Muscle layer of duodenum (tissue), 2 donors: Measurements from ENCODE around the gene CR1.
"Not testable (repeated sequence)": the region's sequence is repeated elsewhere in the genome, so short reads cannot be mapped to it uniquely, and the experiment has no call there.

Experiments
- H3K27ac ChIP-seq: one replicate; pipeline ENCODE4 v1.7.0; 2013; ENCODE audit warnings: mild to moderate bottlenecking, low read length
- H3K27me3 ChIP-seq: one replicate; pipeline ENCODE4 v1.7.0; 2013; ENCODE audit warnings: low read depth, mild to moderate bottlenecking, control low read depth, low read length
- H3K36me3 ChIP-seq, 2 donors: one replicate each; pipeline ENCODE4 v1.7.0; 2013; ENCODE audit warnings: low read length in 2 of 2, control low read depth in 1 of 2, mild to moderate bottlenecking in 1 of 2; ENCODE audit not compliant: insufficient read depth in 2 of 2, control insufficient read depth in 1 of 2
- H3K4me1 ChIP-seq, 2 donors: one replicate each; pipeline ENCODE4 v1.7.0; 2013; ENCODE audit warnings: low read length in 2 of 2, mild to moderate bottlenecking in 2 of 2, control low read depth in 1 of 2, moderate library complexity in 1 of 2; ENCODE audit not compliant: insufficient read depth in 2 of 2, control insufficient read depth in 1 of 2
- H3K4me3 ChIP-seq, 2 donors: one replicate each; pipeline ENCODE4 v1.7.0; 2013; ENCODE audit warnings: low read length in 2 of 2, low read depth in 1 of 2, mild to moderate bottlenecking in 1 of 2
- H3K9me3 ChIP-seq, 2 donors: one replicate each; pipeline ENCODE4 v1.7.0; 2013; ENCODE audit warnings: low read length in 2 of 2, control low read depth in 1 of 2, mild to moderate bottlenecking in 1 of 2; ENCODE audit not compliant: control insufficient read depth in 1 of 2
- donor health status: healthy.

CR1 gene

DNA sequence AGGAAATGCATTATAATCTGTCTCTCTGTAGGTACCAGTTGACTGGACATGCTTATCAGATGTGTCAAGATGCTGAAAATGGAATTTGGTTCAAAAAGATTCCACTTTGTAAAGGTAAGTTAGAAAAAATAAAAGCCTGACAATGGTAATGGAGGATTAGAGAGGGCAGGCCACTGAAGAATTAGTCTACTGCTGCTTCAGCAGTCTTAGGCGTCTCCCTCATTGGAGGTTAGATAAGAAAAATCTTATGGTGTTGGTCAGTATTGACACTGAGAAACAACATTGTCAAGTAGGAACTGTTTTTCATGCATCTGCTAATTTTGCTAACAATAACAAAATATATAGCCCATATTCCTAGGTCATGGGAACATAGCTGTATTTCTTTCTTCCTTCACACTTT lies 21.7 kb upstream of the CR1 start:
- H3K4me1 ChIP-seq: no peaks in the 10 kb centered on the region
- no peaks in the 10 kb centered on the region for H3K27me3 ChIP-seq
- no peak overlapping the region for H3K27ac ChIP-seq
- no peak overlapping the region for H3K4me3 ChIP-seq
- no peaks in the 10 kb centered on the region for H3K36me3 ChIP-seq
- H3K9me3 ChIP-seq: no peaks in the 10 kb centered on the region

- no peak overlapping the region for H3K4me3 ChIP-seq
- no peaks in the 10 kb centered on the region for H3K9me3 ChIP-seq
- H3K36me3 ChIP-seq: no peaks in the 10 kb centered on the region
- H3K27me3 ChIP-seq: no peaks in the 10 kb centered on the region
- H3K27ac ChIP-seq: no peak overlapping the region
- H3K4me1 ChIP-seq: no peaks in the 10 kb centered on the region
Observed at GRCh38 chr1:207486198-207486597, 9.8 kb upstream of the CR1 start.

- H3K9me3 ChIP-seq: no peaks in the 10 kb centered on the region
- no peak overlapping the region for H3K4me3 ChIP-seq
- H3K27me3 ChIP-seq: no peaks in the 10 kb centered on the region
- H3K4me1 ChIP-seq: no peaks in the 10 kb centered on the region
- no peak overlapping the region for H3K27ac ChIP-seq
- no peaks in the 10 kb centered on the region for H3K36me3 ChIP-seq
Observed at GRCh38 chr1:207487636-207488035, 8.3 kb upstream of the CR1 start.

DNA sequence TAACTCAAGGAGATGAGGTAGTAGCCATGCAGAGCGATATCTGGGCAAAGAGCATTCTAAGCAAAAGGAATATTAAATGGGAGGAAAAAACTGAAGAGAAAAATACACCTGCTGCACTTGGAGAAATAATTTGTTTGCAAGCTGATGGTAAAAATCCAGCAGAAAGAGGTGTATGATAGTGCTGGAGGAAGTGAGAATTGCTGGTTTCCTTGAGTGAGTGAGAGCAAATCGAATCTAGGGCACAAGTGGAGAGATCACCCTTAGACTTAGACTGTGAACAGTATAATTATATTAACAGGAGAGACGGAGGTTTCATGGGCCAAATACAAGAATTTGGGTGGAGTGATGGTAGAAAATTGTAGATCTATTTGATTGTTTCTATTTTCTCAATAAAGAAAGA lies 2.7 kb upstream of the CR1 start:
- Histone ChIP-seq H3K27me3 (peaks cover 8% of the 10 kb centered on the region), H3K9me3 (no peaks in the 10 kb centered on the region), H3K27ac (no peak overlapping the region), H3K36me3 (no peaks in the 10 kb centered on the region), H3K4me1 (peaks cover 0 to 12% of the 10 kb centered on the region in 2 donors), H3K4me3 (no peak overlapping the region)

- Histone ChIP-seq H3K4me3 (no peak overlapping the region), H3K4me1 (peaks cover 0 to 12% of the 10 kb centered on the region in 2 donors), H3K27me3 (peaks cover 8% of the 10 kb centered on the region), H3K36me3 (no peaks in the 10 kb centered on the region), H3K9me3 (no peaks in the 10 kb centered on the region), H3K27ac (no peak overlapping the region)
Observed at GRCh38 chr1:207494171-207494570, 1.8 kb upstream of the CR1 start.

GRCh38 chr1:207495281-207495680 lies 676 bp upstream of the CR1 start:
- Histone ChIP-seq H3K4me3 (peak overlapping the region; percentile 46 to 61), H3K4me1 (peaks cover 0 to 12% of the 10 kb centered on the region in 2 donors)
- not testable (repeated sequence) for H3K27ac ChIP-seq, H3K27me3 ChIP-seq, H3K9me3 ChIP-seq, H3K36me3 ChIP-seq

- H3K9me3 ChIP-seq: no peaks in the 10 kb centered on the region
- H3K4me1 ChIP-seq: peaks cover 0 to 12% of the 10 kb centered on the region in 2 donors
- H3K4me3 ChIP-seq: no peak overlapping the region
- peaks cover 8% of the 10 kb centered on the region for H3K27me3 ChIP-seq
- no peak overlapping the region for H3K27ac ChIP-seq
- H3K36me3 ChIP-seq: no peaks in the 10 kb centered on the region
Observed at GRCh38 chr1:207497941-207498340, 2.0 kb downstream of the CR1 start.

GRCh38 chr1:207499573-207499972 lies 3.6 kb downstream of the CR1 start:
- H3K36me3 ChIP-seq: no peaks in the 10 kb centered on the region
- H3K27me3 ChIP-seq: peaks cover 8% of the 10 kb centered on the region
- no peak overlapping the region for H3K27ac ChIP-seq
- no peaks in the 10 kb centered on the region for H3K9me3 ChIP-seq
- peaks cover 0 to 12% of the 10 kb centered on the region in 2 donors for H3K4me1 ChIP-seq
- no peak overlapping the region for H3K4me3 ChIP-seq

DNA sequence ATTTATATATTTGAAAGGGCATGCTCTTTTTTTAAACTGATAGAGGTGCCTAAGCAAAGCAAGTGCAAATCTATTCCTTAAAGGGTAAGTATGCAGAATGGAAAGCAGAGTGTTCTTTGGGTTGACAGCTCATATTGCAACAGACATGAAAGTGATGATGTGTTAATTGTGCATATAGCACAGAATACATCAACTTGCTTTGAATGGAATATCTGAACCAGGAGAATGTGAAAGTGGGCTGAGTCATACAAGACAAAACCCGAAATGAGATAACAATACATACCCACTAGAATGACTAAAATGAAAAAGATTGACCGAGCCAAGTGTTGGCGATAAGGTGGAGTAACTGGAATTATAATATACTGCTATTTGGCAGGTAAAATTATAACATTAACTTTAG lies 4.3 kb downstream of the CR1 start:
- peaks cover 8% of the 10 kb centered on the region for H3K27me3 ChIP-seq
- no peaks in the 10 kb centered on the region for H3K9me3 ChIP-seq
- H3K36me3 ChIP-seq: no peaks in the 10 kb centered on the region

DNA sequence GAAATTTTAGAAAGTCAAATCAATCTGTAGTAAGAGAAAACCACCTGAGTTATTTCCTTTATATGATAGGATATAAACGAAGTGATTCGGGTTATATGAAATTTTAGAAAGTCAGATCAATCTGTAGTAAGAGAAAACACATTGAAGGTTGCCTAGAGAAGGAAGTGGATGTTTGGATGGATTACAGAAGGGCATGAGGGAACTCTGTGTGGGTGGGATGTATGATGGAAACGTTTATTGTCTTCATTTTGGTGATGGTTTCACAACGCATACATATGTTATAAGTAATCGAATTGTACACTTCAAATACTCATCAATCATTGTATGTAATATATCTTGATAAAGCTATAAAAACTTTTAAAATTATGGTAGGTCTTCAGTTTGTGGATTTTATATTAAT lies 5.1 kb downstream of the CR1 start:
- Histone ChIP-seq H3K27me3 (peaks cover 8% of the 10 kb centered on the region), H3K4me3 (no peak overlapping the region), H3K4me1 (peaks cover 0 to 8% of the 10 kb centered on the region in 2 donors), H3K9me3 (no peaks in the 10 kb centered on the region), H3K27ac (no peak overlapping the region), H3K36me3 (no peaks in the 10 kb centered on the region)

More for the DNA sequence above, 4.3 kb downstream of the CR1 start:
- Histone ChIP-seq H3K27ac (no peak overlapping the region), H3K4me1 (peaks cover 0 to 12% of the 10 kb centered on the region in 2 donors), H3K4me3 (no peak overlapping the region)

DNA sequence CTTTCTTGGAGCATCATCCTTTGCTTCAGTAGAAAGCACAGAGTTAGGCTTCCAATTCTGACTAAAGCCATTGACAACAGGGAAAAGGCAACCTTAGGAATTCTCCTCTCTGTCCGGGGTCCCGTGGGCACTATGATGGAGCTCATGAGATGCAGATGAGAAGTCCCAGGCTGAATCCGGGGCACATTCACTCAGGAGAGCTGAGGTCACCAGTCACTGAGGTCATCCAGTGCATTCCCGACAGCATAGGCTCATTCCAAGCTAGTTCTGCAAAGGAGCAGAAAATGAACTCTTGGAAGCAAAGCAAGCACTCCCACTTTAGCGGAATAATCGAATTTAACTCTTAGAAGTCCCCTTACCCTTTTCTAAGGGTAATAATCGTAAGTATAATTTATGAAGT lies 6.8 kb downstream of the CR1 start:
- Histone ChIP-seq H3K4me1 (no peaks in the 10 kb centered on the region), H3K27me3 (peaks cover 4% of the 10 kb centered on the region), H3K27ac (no peak overlapping the region), H3K4me3 (no peak overlapping the region), H3K9me3 (no peaks in the 10 kb centered on the region), H3K36me3 (no peaks in the 10 kb centered on the region)

DNA sequence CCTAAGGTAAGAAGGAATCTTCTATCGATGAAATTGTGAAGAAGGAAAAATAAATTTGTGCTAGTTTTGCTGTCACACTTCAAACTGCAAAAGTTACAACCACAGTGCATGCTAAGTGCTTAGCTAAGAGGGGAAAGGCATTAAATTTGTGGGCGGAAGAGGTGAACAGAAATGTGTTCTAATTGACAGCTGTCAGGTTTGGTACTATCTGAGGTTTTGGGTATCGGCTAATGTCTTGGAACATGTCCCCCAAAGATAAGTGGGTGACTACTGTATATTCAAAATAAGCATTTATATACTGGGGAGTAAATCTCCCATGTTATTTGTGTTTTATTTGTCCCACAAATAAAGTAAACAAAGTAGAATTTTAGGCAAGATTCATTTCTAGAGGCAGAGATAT lies 8.0 kb downstream of the CR1 start:
- Histone ChIP-seq H3K4me3 (no peak overlapping the region), H3K27ac (no peak overlapping the region), H3K27me3 (no peaks in the 10 kb centered on the region), H3K36me3 (no peaks in the 10 kb centered on the region), H3K4me1 (no peaks in the 10 kb centered on the region), H3K9me3 (no peaks in the 10 kb centered on the region)
